ENCODE results near the gene GNG7. TPM values are rescaled to one million over a fixed set of nuclear protein-coding genes. Genes with fewer than 3 reads are reported as not detected.
A peak's percentile ranks its signal among the peaks of the same experiment; 100 is the strongest.

The GNG7 gene
- polyA plus RNA-seq, 1 of the 3 experiments (the other 2 are of a cell fraction), result 2.2 TPM

DNA sequence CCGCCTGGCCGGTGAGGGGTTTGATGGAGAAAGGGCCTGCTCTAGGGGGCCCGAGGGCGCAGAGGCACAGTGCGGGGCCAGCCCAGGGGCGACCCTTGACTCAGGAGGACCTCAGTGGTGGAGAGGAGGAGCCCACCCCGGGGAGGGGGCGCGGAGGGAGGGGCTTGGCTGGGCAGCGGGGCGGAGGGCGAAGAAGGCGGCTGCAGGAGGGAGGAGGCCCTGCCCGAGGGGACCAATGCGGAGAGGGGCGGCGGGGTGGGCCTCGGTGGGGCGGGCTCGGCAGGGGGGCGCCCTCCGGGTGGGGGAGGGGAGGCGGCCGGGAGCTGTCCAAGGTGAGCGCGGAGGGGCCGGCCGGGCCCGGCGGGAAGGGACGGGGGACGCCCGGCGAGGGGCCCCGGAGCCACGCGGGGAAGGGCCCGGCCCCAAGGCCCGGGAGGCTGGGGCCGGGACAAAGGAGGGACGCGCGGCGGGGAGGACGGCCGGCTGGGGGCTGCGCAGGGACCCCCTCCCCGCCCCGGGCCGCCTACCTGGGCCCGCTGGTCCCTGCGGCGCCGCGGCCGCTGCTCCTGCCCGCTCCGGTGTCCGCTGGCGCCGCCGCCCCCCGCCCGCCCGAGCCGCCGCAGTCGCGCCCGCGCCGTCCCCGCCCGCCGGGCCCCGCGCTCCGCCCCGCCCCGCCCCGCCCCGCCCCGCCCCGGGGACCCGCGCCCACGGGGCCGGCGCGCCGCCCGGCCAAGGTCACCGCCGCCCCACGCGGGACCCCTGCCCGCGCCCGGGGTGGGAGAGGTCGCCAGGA lies 18.5 kb upstream of the GNG7 start, which contains the start of gene DIRAS1:
Gene DIRAS1 (minus strand): TSS at position 596 of the 793 bp plus-strand sequence. CDS start 3,566 bp downstream, outside the sequence.
- H3K4me3 ChIP-seq (ENCODE audit: low read depth in 2 of 2, low read length in 1 of 2), result peak within 1 kb of the TSS; percentile 61 to 69
- CTCF ChIA-PET, result interaction anchor here (0.7 to 1.1 kb wide), 2 partner anchors 73 to 316 kb away, joined by 3 to 6 read pairs; no protein-coding TSS in a partner anchor
- no peaks in the 10 kb centered on the region for H3K36me3 ChIP-seq (replicated peaks in 1 of 2; ENCODE audit: control insufficient read depth in 1 of 2, insufficient read depth in 2 of 2, low read length in 1 of 2)
- peaks cover 10 to 15% of the 10 kb centered on the region in 2 experiments; a peak in 3 of 4 replicates for H3K4me1 ChIP-seq (ENCODE audit: control insufficient read depth in 1 of 2, insufficient read depth in 2 of 2, low read depth in 1 of 2, low read length in 1 of 2)
- H3K27me3 ChIP-seq (ENCODE audit: insufficient read depth), result no peaks in the 10 kb centered on the region
- peak within 1 kb of the TSS; percentile 39; the same call in 1 of the 2 replicates for H3K9ac ChIP-seq
- H3K27ac ChIP-seq (ENCODE audit: low read depth in 2 of 2, low read length in 1 of 2), result peak within 1 kb of the TSS in 1 of 2 experiments; percentile 67; a peak in 1 of 4 replicates
- no peaks in the 10 kb centered on the region for H3F3A ChIP-seq (replicated peaks; ENCODE audit: insufficient read depth)
- TF ChIP-seq REST (IDR thresholded peaks at IDR 0.05; ENCODE audit: low read depth, low read length) (peak; percentile 90), MXI1 (IDR thresholded peaks at IDR 0.05; ENCODE audit: low read depth, low read length) (no peak), JUND (IDR thresholded peaks at IDR 0.05) (no peak), EZH2phosphoT487 (IDR thresholded peaks at IDR 0.05; ENCODE audit: borderline replicate concordance, low read depth) (no peak)
- no peaks in the 10 kb centered on the region for H3K79me2 ChIP-seq (ENCODE audit: insufficient read depth)
- H2AFZ ChIP-seq (ENCODE audit: low read depth), result peak within 1 kb of the TSS; percentile 70; the same call in 1 of the 2 replicates
- H3K9me3 ChIP-seq, result no peaks in the 10 kb centered on the region
- DNase-seq, result peak; percentile 91
- peak within 1 kb of the TSS; percentile 85 for H3K4me2 ChIP-seq
- H4K20me1 ChIP-seq (ENCODE audit: insufficient read depth), result no peaks in the 10 kb centered on the region
- 3% methylated on average over 23 of the region's 100 CpGs for WGBS (ENCODE audit: low lambda C conversion rate)
- POLR2A ChIA-PET, result interaction anchor here (1.1 kb wide), 1 partner anchor 293 kb away, joined by 3 read pairs; the partner anchor contains the start of gene TIMM13
- no peaks in the 10 kb centered on the region for H3K9me2 ChIP-seq

DNA sequence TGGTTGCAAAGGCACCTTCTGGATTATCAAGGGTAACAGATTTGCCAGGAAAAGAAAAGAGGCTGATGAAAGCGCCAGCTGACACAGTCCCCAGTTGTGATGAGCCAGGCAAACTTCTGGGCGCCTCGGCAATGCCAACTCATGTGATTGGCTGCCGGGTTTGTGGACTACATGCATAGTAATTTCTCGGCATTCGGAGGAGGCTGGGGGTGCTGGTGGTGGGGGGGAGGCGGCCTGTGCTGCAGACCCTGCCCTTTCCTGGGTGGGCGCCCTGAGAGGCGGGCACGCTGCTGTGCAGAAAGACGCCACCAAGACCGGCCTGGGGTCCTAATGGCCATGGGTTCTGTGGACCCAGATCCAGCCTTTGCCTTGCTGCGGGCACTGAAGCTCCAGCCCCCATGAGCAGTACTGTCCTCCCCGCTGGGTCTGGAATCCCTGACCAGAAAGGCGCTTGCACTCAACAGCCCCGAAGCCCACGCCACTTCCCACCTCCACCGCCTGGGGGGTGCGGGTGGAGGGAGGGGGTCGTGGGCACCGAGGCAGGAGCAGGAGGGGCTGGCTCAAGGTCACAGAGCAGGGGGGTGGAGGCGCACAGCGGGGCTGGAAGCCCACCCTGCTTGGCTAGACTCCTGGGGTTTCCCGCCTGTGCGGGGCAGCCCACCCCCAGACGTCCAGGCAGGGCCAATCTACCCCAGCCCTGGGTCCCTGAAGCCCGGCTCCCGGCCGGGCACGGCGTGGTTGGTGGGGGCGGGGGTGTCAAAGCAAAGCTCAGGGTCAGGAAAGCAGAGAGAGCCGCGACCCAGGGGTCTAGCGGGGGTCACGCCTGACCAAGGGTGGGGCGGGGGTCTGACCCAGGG lies 17.7 kb upstream of the GNG7 start:
- Histone ChIP-seq H3K27me3 (ENCODE audit: insufficient read depth) (no peaks in the 10 kb centered on the region), H3K79me2 (ENCODE audit: insufficient read depth) (no peaks in the 10 kb centered on the region), H3K9ac (peak overlapping the region; percentile 37; the same call in 1 of the 2 replicates), H3K27ac (ENCODE audit: low read depth in 2 of 2, low read length in 1 of 2) (peak overlapping the region in 1 of 2 experiments; percentile 34; a peak in 1 of 4 replicates), H3K9me3 (0 out of 2 replicates have a peak, but pooled peaks cover 3% of the 10 kb centered on the region), H3K36me3 (replicated peaks in 1 of 2; ENCODE audit: control insufficient read depth in 1 of 2, insufficient read depth in 2 of 2, low read length in 1 of 2) (no peaks in the 10 kb centered on the region), H3K4me2 (peak overlapping the region; percentile 85), H4K20me1 (ENCODE audit: insufficient read depth) (no peaks in the 10 kb centered on the region), H3K4me3 (ENCODE audit: low read depth in 2 of 2, low read length in 1 of 2) (peak overlapping the region; percentile 55 to 61), H3K4me1 (ENCODE audit: control insufficient read depth in 1 of 2, insufficient read depth in 2 of 2, low read depth in 1 of 2, low read length in 1 of 2) (peaks cover 10 to 15% of the 10 kb centered on the region in 2 experiments; a peak in 3 of 4 replicates), H3K9me2 (no peaks in the 10 kb centered on the region), H2AFZ (ENCODE audit: low read depth) (no peak overlapping the region), H3F3A (replicated peaks; ENCODE audit: insufficient read depth) (no peaks in the 10 kb centered on the region)
- peak; percentile 84 for DNase-seq
- POLR2A ChIA-PET, result interaction anchor here (0.7 to 1.1 kb wide), 2 partner anchors 19 to 293 kb away, joined by 3 read pairs; partner anchors contain the start of gene TIMM13
- 23% methylated on average over 16 of the region's 37 CpGs for WGBS (ENCODE audit: low lambda C conversion rate)
- CTCF ChIA-PET, result interaction anchor here (1.1 kb wide), 1 partner anchor 72 kb away, joined by 6 read pairs; no protein-coding TSS in a partner anchor
- no peak for TF ChIP-seq RFX5 (IDR thresholded peaks at IDR 0.05; ENCODE audit: low read length)
- no peak for TF ChIP-seq GATA2 (CRISPR knock-in tag; IDR thresholded peaks at IDR 0.05)
- TF ChIP-seq ELF1 (IDR thresholded peaks at IDR 0.05), result no peak
- no peak for TF ChIP-seq REST (IDR thresholded peaks at IDR 0.05; ENCODE audit: low read depth, low read length)
- TF ChIP-seq, protein P1, sequence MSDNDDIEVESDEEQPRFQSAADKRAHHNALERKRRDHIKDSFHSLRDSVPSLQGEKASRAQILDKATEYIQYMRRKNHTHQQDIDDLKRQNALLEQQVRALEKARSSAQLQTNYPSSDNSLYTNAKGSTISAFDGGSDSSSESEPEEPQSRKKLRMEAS (IDR thresholded peaks at IDR 0.05; ENCODE audit: low read depth), result no peak
- TF ChIP-seq, protein P2, sequence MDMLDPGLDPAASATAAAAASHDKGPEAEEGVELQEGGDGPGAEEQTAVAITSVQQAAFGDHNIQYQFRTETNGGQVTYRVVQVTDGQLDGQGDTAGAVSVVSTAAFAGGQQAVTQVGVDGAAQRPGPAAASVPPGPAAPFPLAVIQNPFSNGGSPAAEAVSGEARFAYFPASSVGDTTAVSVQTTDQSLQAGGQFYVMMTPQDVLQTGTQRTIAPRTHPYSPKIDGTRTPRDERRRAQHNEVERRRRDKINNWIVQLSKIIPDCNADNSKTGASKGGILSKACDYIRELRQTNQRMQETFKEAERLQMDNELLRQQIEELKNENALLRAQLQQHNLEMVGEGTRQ (IDR thresholded peaks at IDR 0.05; ENCODE audit: borderline replicate concordance, low read depth, low read length), result no peak
- TF ChIP-seq POLR2AphosphoS5 (IDR thresholded peaks at IDR 0.05; ENCODE audit: low read depth, low read length), result no peak
- no peak for TF ChIP-seq RXRA (IDR thresholded peaks at IDR 0.05; ENCODE audit: borderline replicate concordance, low read depth)
- no peak for TF ChIP-seq SIN3A (IDR thresholded peaks at IDR 0.05; ENCODE audit: borderline replicate concordance, low read depth, low read length)
